Endothelial cell of umbilical vein (primary cell): ENCODE data around the gene HYPK. TPM values are rescaled to one million over a fixed set of nuclear protein-coding genes. Genes with fewer than 3 reads are reported as not detected.

ENCODE experiments used
- BruUV-seq: library from RNA; stranded (reverse); fragments of 400-500 nt; replicated peaks from 2 replicates; lab custom pipeline; 2021; lab: Mats Ljungman, UMichigan
- CTCF ChIA-PET: fragments of 300-600, 350-600 bp; sonication (Branson Sonifier 250); formaldehyde crosslinking; loops from one replicate; lab custom pipeline; 2021; ENCODE audit warnings: antibody characterized with exemption, inconsistent platforms; lab: Charles Lee
- POLR2A ChIA-PET: fragments of 300-600, 350-600 bp; sonication (Branson Sonifier 250); formaldehyde crosslinking; loops from one replicate; lab custom pipeline; 2021; ENCODE audit warnings: antibody characterized with exemption, inconsistent platforms; lab: Charles Lee
- DNase-seq: peaks from one replicate; pipeline ENCODE4 v3.0.0-alpha.2; 2011; ENCODE audit warnings: low read depth, low spot score
- FAIRE-seq: peaks from 2 replicates; lab custom pipeline; 2011; peaks lifted over from hg19 to GRCh38; lab: Jason Lieb, UNC
- H2AFZ ChIP-seq: 2 replicates; pipeline ENCODE4 v1.6.0; 2012; ENCODE audit warnings: low read depth, low read length, control low read depth, inconsistent platforms
- H3K27ac ChIP-seq: 2 replicates; pipeline ENCODE4 v1.5.1; 2011; ENCODE audit warnings: low read depth, mild to moderate bottlenecking, control low read depth, low read length, moderate library complexity; ENCODE audit not compliant: insufficient read depth
- H3K27me3 ChIP-seq, 2 experiments: 2 replicates each; pipeline versions ENCODE4 v1.6.0 to v1.6.1; 2011; ENCODE audit warnings: low read length in 2 of 2, mixed read lengths in 1 of 2; ENCODE audit not compliant: control insufficient read depth in 2 of 2, insufficient read depth in 2 of 2
- H3K36me3 ChIP-seq, 2 experiments: 2 replicates in 1 of 2; 3 replicates in 1 of 2; pipeline ENCODE4 v1.5.1; 2011; ENCODE audit warnings: low read length in 2 of 2, mild to moderate bottlenecking in 1 of 2, moderate library complexity in 1 of 2; ENCODE audit not compliant: control insufficient read depth in 2 of 2, insufficient read depth in 2 of 2; ENCODE audit errors: extremely low read depth in 1 of 2
- H3K4me1 ChIP-seq: 3 replicates; pipeline ENCODE4 v1.5.1; 2011; ENCODE audit warnings: mild to moderate bottlenecking, low read length; ENCODE audit not compliant: control insufficient read depth, insufficient read depth; ENCODE audit errors: extremely low read depth
- H3K4me2 ChIP-seq: 2 replicates; pipeline ENCODE4 v1.6.1; 2011; ENCODE audit warnings: low read length, control low read depth, mixed read lengths; ENCODE audit not compliant: insufficient read depth
- H3K4me3 ChIP-seq, 3 experiments: fragments of 200-600 bp in 1 of 3; sonication (generic), shearing (Covaris generic) in 1 of 3; replicated peaks in 1 of 3; 2 replicates each; pipeline ENCODE4 v1.5.1; 2011 to 2016; ENCODE audit warnings: control low read depth in 3 of 3, low read length in 3 of 3, mild to moderate bottlenecking in 2 of 3, inconsistent platforms in 1 of 3, low read depth in 1 of 3, moderate library complexity in 1 of 3; ENCODE audit not compliant: insufficient read depth in 1 of 3
- H3K79me2 ChIP-seq: 2 replicates; pipeline ENCODE4 v1.6.0; 2012; ENCODE audit warnings: low read length, inconsistent platforms; ENCODE audit not compliant: control insufficient read depth, insufficient read depth
- H3K9ac ChIP-seq: replicated peaks from 2 replicates; pipeline ENCODE3; 2011; ENCODE audit warnings: low read length, control low read depth; ENCODE audit not compliant: insufficient read depth; ENCODE audit errors: extremely low read depth
- H3K9me1 ChIP-seq: replicated peaks from 3 replicates; pipeline ENCODE4 v1.6.0; 2011; ENCODE audit warnings: mild to moderate bottlenecking, low read length; ENCODE audit not compliant: control insufficient read depth, insufficient read depth; ENCODE audit errors: extremely low read depth
- H3K9me3 ChIP-seq: replicated peaks from 2 replicates; pipeline ENCODE4 v1.5.1; 2012; ENCODE audit warnings: low read length, inconsistent platforms; ENCODE audit not compliant: control insufficient read depth, insufficient read depth
- H4K20me1 ChIP-seq: replicated peaks from 2 replicates; pipeline ENCODE3; 2011; ENCODE audit warnings: mild to moderate bottlenecking, low read length; ENCODE audit not compliant: control insufficient read depth, insufficient read depth; ENCODE audit errors: extremely low read depth
- EZH2 ChIP-seq: IDR thresholded peaks from 2 replicates; pipeline ENCODE4 v1.6.1; 2012; ENCODE audit warnings: borderline replicate concordance, low read depth, mild to moderate bottlenecking, moderate library complexity, low read length, inconsistent platforms; ENCODE audit not compliant: severe bottlenecking
- FOS ChIP-seq: IDR thresholded peaks from 2 replicates; pipeline ENCODE4 v1.6.1; 2011; ENCODE audit warnings: mild to moderate bottlenecking, low read length, moderate library complexity, borderline replicate concordance; ENCODE audit not compliant: insufficient read depth
- GATA2 ChIP-seq: IDR thresholded peaks from 2 replicates; pipeline ENCODE4 v1.7.0; 2011; ENCODE audit warnings: low read depth, mild to moderate bottlenecking, moderate library complexity, mixed read lengths, low read length; ENCODE audit not compliant: insufficient read length, insufficient read depth
- JUN ChIP-seq: IDR thresholded peaks from 2 replicates; pipeline ENCODE4 v1.6.1; 2011; ENCODE audit warnings: borderline replicate concordance, low read depth; ENCODE audit not compliant: insufficient read length, insufficient read depth
- MYC ChIP-seq: IDR thresholded peaks from one replicate; pipeline ENCODE4 v1.6.1; 2011; ENCODE audit warnings: mild to moderate bottlenecking, low read depth, low read length
- POLR2A ChIP-seq: IDR thresholded peaks from 2 replicates; pipeline ENCODE4 v1.6.1; 2012; ENCODE audit warnings: low read depth, mild to moderate bottlenecking, control low read depth, low read length
- POLR2AphosphoS5 ChIP-seq: IDR thresholded peaks from 2 replicates; pipeline ENCODE4 v1.6.1; 2012; ENCODE audit warnings: low read depth, mild to moderate bottlenecking, control low read depth, low read length, moderate library complexity; ENCODE audit not compliant: insufficient read depth
- dilution Hi-C: fragments of 300-500 bp; cut with MboI; formaldehyde crosslinking; loops from one replicate; pipeline ENCODE4 v1.15.0; 2019; ENCODE audit warnings: low sequenced_read_pairs; ENCODE audit not compliant: extremely low pct_ligation_motif_present
- intact Hi-C: fragments of 100-400 bp; cut with micrococcal nuclease; formaldehyde crosslinking; loops from one replicate; pipeline ENCODE4 v1.10.0; 2022
- polyA plus RNA-seq, 4 experiments: library from polyadenylated mRNA; depleted of rRNA in 3 of 4; stranded (reverse) in 3 of 4; unstranded in 1 of 4; fragments of >200 nt; gene quantifications; 2 replicates each; pipeline versions ENCODE4 v1.2.1 to v1.2.3, GENCODE V29; 2011 to 2012; ENCODE audit warnings: missing spikeins in 1 of 4
- total RNA-seq: library from RNA; stranded (reverse); gene quantifications from 2 replicates; pipeline ENCODE4 v1.2.3, GENCODE V29; 2021
- TF ChIP-seq, protein P1 (sequence below), 2 donors: IDR thresholded peaks; 1 replicate in 1 of 2; 2 replicates in 1 of 2; pipeline ENCODE4 v1.5.1; 2011; ENCODE audit warnings: low read length in 2 of 2, mild to moderate bottlenecking in 2 of 2, moderate library complexity in 2 of 2, control low read depth in 1 of 2, inconsistent platforms in 1 of 2, low read depth in 1 of 2; ENCODE audit not compliant: insufficient read depth in 1 of 2; ENCODE audit errors: extremely low read depth in 1 of 2
- TF ChIP-seq, protein P2 (sequence below): IDR thresholded peaks from 2 replicates; pipeline ENCODE4 v1.6.1; 2011; ENCODE audit not compliant: insufficient read depth, insufficient read length

Gene HYPK
- total and polyA plus RNA-seq, 2 donors (not counting 3 experiments of a cell fraction or from before 2014, with no cell fraction given), result 5.2 to 17.8 TPM

DNA sequence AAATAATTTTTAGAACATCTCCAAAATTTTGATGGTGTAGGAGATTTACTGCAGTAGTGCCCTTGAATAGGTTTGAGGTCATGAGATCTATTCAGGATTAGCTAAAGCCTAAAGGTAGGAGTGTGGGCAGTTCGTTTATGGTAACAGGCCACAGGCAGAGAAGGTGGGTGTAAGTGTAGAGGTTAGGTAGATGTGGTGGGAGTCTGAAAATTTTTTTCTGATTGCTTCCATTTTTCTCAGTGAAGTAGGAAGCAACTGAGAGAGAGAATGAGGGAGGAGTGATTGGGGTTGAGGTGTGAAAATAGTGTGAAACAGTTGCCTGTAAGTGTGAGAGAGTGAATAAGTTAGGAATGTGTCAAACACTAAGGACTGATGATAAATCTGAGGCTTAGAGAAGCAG, 21.4 kb upstream of the HYPK start:
- TF ChIP-seq POLR2A (no peak), GATA2 (no peak)
- TF ChIP-seq, protein P1, sequence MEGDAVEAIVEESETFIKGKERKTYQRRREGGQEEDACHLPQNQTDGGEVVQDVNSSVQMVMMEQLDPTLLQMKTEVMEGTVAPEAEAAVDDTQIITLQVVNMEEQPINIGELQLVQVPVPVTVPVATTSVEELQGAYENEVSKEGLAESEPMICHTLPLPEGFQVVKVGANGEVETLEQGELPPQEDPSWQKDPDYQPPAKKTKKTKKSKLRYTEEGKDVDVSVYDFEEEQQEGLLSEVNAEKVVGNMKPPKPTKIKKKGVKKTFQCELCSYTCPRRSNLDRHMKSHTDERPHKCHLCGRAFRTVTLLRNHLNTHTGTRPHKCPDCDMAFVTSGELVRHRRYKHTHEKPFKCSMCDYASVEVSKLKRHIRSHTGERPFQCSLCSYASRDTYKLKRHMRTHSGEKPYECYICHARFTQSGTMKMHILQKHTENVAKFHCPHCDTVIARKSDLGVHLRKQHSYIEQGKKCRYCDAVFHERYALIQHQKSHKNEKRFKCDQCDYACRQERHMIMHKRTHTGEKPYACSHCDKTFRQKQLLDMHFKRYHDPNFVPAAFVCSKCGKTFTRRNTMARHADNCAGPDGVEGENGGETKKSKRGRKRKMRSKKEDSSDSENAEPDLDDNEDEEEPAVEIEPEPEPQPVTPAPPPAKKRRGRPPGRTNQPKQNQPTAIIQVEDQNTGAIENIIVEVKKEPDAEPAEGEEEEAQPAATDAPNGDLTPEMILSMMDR (IDR thresholded peaks at IDR 0.05; ENCODE audit: extremely low read depth in 1 of 2, insufficient read depth in 1 of 2, low read depth in 1 of 2, low read length in 2 of 2), result no peak
- Histone ChIP-seq H3K4me2 (no peak overlapping the region), H3K4me1 (peaks cover 3% of the 10 kb centered on the region), H2AFZ (no peak overlapping the region), H3K27me3 (no peaks in the 10 kb centered on the region), H3K79me2 (no peaks in the 10 kb centered on the region), H4K20me1 (no peaks in the 10 kb centered on the region), H3K9ac (no peak overlapping the region), H3K9me1 (no peaks in the 10 kb centered on the region), H3K36me3 (no peaks in the 10 kb centered on the region), H3K4me3 (no peak overlapping the region), H3K9me3 (no peaks in the 10 kb centered on the region), H3K27ac (no peak overlapping the region)
- CTCF ChIA-PET, result interaction anchor here (2.8 kb wide), 1 partner anchor 10 kb away, joined by 24 read pairs; no protein-coding TSS in a partner anchor
- no TSS peak for BruUV-seq
- DNase-seq (no peak), FAIRE-seq (no peak)
- dilution Hi-C loops (no loop called here), intact Hi-C loops (no loop called here)
- POLR2A ChIA-PET, result interaction anchor here (0.6 kb wide), 1 partner anchor 7 kb away, joined by 3 read pairs; no protein-coding TSS in a partner anchor

GRCh38 chr15:43789409-43789808, 11.0 kb upstream of the HYPK start:
- ChIA-PET POLR2A (no interaction called here), CTCF (interaction anchor here (2.6 kb wide), 1 partner anchor 12 kb away, joined by 24 read pairs; the partner anchor contains the start of gene ELL3)
- H3K4me2 ChIP-seq, result no peak overlapping the region
- intact Hi-C loops (no loop called here), dilution Hi-C loops (no loop called here)
- no peak for TF ChIP-seq GATA2
- TF ChIP-seq POLR2A, result no peak
- no peak for TF ChIP-seq FOS
- no peak for TF ChIP-seq JUN
- TF ChIP-seq EZH2, result no peak
- TF ChIP-seq MYC, result no peak
- TF ChIP-seq POLR2AphosphoS5, result no peak
- TF ChIP-seq, protein P1 (IDR thresholded peaks at IDR 0.05; ENCODE audit: extremely low read depth in 1 of 2, insufficient read depth in 1 of 2, low read depth in 1 of 2, low read length in 2 of 2), result no peak
- TF ChIP-seq, protein P2, sequence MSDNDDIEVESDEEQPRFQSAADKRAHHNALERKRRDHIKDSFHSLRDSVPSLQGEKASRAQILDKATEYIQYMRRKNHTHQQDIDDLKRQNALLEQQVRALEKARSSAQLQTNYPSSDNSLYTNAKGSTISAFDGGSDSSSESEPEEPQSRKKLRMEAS, result no peak
- FAIRE-seq (no peak), DNase-seq (no peak)
- no peaks in the 10 kb centered on the region for H3K27me3 ChIP-seq
- H3K4me3 ChIP-seq, result no peak overlapping the region
- no peak overlapping the region for H3K9ac ChIP-seq
- no peaks in the 10 kb centered on the region for H4K20me1 ChIP-seq
- H2AFZ ChIP-seq, result no peak overlapping the region
- H3K36me3 ChIP-seq, result peaks cover 6 to 8% of the 10 kb centered on the region in 2 experiments
- no peaks in the 10 kb centered on the region for H3K9me1 ChIP-seq
- H3K9me3 ChIP-seq, result no peaks in the 10 kb centered on the region
- peaks cover 22% of the 10 kb centered on the region for H3K79me2 ChIP-seq
- no TSS peak for BruUV-seq
- H3K27ac ChIP-seq, result no peak overlapping the region
- peaks cover 19% of the 10 kb centered on the region for H3K4me1 ChIP-seq
